ENCODE data around the gene RPN2.

GRCh38 chr20:37271421-37271768, 92.3 kb downstream of the RPN2 start:
- TF ChIP-seq, protein P1, sequence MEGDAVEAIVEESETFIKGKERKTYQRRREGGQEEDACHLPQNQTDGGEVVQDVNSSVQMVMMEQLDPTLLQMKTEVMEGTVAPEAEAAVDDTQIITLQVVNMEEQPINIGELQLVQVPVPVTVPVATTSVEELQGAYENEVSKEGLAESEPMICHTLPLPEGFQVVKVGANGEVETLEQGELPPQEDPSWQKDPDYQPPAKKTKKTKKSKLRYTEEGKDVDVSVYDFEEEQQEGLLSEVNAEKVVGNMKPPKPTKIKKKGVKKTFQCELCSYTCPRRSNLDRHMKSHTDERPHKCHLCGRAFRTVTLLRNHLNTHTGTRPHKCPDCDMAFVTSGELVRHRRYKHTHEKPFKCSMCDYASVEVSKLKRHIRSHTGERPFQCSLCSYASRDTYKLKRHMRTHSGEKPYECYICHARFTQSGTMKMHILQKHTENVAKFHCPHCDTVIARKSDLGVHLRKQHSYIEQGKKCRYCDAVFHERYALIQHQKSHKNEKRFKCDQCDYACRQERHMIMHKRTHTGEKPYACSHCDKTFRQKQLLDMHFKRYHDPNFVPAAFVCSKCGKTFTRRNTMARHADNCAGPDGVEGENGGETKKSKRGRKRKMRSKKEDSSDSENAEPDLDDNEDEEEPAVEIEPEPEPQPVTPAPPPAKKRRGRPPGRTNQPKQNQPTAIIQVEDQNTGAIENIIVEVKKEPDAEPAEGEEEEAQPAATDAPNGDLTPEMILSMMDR (IDR thresholded peaks at IDR 0.05; ENCODE audit: extremely low read depth in 1 of 2, insufficient read depth in 1 of 2, low read depth in 1 of 2, low read length in 2 of 2): no peak
- TF ChIP-seq EZH2 (IDR thresholded peaks at IDR 0.05; ENCODE audit: borderline replicate concordance, low read depth, low read length, severe bottlenecking) (no peak), POLR2A (IDR thresholded peaks at IDR 0.05; ENCODE audit: low read depth, low read length) (no peak), POLR2AphosphoS5 (IDR thresholded peaks at IDR 0.05; ENCODE audit: insufficient read depth, low read depth, low read length) (no peak), JUN (IDR thresholded peaks at IDR 0.05; ENCODE audit: borderline replicate concordance, insufficient read depth, insufficient read length, low read depth) (no peak), MAX (IDR thresholded peaks at IDR 0.05; ENCODE audit: insufficient read depth, insufficient read length) (no peak)
